C1 segment of cervical spinal cord (tissue), 14 donors: Measurements from ENCODE around the gene ABCG1.

ENCODE experiments used
- DNase-seq, 14 donors: peaks; one replicate each; lab custom pipeline; 2025; lab: John Stamatoyannopoulos, UW

The ABCG1 gene

DNA sequence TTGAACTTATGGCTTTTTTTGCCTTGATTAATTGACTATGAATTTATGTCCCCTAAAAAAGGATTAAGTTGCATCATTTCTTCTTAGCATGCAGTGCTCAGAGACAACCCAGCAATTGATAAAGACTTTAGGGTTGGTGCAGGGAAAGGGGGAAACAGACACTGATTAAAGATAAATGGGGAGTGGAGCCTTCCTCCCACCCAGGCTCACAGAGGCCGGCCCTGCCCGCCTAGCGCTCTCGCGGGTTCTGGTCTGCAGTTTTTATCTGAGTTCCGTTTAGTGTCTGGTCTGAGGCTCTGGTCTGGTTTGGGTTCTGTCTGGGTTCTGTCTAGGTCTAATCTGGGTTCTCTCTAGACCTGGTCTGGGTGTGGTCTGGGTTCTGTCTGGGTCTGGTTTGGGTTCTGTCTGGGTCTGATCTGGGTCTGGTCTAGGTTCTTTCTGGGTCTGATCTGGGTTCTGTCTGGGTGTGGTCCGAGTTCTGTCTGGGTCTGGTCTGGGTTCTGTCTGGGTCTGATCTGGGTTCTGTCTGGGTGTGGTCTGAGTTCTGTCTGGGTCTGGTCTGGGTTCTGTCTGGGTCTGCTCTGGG is 48.1 kb downstream of the ABCG1 start:
- no peak for DNase-seq

DNA sequence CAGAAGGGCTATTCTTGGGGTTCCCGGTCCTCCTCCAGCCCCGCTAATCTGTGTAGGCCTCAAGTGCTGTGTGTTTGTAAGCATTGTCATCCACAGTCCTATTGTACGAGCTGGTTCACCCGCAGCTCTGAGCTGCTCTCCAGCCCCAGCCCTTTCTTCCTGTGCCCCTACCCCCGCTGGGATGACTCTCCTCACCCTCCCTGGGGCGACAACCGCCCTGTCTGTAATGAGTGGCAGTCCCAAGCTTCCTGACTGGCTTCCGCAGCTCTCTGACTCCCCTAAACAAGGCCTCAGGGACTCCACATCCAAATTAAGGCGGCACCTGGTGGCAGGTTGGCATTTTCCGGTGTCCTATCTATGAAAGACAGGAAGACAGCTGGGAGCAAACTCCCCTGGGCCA is 50.4 kb downstream of the ABCG1 start:
- no peak for DNase-seq

GRCh38 chr21:42271065-42271464 is 52.1 kb downstream of the ABCG1 start:
- no peak for DNase-seq

DNA sequence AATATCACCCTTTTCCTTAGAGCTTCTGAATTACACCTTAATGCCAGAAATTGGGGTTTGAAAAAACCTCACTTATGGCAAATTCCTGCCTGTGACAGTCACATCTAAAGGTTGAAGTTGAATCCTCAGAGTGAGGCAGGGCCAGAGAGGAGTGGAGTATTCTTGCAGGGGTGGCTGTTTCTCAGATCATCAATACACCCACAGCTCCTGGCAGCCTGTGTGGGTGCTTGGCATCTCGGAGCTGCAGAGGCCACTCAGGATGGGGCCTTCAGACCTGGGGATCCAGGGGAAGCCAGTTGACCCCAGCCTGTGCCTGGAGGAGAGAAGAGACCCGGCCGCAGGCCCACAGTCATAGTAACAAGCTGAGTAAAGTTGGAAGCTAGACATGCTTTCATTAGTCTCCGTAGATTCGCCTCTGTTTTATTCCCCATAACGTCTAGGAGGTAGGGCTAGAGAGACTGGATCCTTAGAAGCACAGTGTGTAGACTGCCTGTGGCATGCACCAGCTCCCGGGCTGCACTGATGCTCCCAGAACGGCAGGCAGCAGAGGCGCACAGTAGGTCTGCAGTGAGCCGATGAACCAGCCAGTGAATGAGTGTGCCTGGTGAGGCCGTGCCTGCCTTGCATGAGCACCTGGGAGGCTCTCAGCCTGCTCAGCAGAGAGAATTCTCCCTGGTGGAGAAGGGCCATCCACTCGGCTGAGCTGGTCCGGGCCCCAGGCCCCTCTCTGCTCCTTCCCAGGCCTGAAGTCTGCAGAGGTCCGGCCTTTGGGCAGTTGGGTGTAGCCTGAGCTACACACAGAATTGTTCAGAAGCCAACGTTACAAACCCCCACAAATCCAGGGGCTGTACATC is 53.4 kb downstream of the ABCG1 start:
- DNase-seq = no peak

- DNase-seq = no peak
Measured at GRCh38 chr21:42272984-42273600, 54.2 kb downstream of the ABCG1 start.

- no peak for DNase-seq
Measured at GRCh38 chr21:42276076-42276475, 57.1 kb downstream of the ABCG1 start.

- DNase-seq = peak in 1 of 14 donors; percentile 13
Measured at GRCh38 chr21:42276526-42277154, 57.7 kb downstream of the ABCG1 start.

GRCh38 chr21:42277593-42277992 is 58.7 kb downstream of the ABCG1 start:
- DNase-seq = no peak

DNA sequence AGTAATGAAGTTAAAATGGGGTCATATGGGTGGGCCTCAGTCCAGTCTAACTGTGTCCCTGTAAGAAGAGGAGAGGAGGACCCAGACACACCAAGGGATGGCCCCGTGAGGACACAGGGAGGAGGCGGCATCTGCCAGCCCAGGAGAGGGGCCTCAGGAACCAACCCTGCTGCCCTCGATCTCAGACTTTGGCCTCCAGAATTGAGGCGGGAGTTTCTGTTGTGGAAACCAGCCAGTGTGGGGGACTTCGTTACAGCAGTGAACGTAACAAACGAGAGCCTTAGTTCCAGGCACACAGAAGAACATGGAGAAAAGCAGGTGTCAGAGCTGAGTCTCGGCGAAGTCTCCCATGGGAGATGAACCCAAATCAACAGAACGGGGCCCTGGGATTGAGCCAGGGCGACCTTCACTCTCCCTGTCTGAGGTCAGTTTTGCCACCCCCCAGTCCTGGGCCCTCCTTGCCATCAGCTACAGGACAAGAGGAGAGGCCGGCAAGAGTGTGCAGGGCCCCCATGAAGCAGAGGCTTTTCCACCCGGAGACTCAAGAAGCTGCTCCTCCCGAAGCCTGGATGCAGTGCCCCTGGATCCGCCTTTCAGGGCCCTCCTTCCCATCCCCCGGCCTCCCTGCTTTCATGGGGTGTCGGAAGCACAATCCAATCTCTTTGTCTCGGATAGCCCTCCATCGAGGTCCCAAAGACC is 59.7 kb downstream of the ABCG1 start:
- DNase-seq = no peak

GRCh38 chr21:42279341-42279871 is 60.5 kb downstream of the ABCG1 start:
- peak in 1 of 14 donors; percentile 19 for DNase-seq

DNA sequence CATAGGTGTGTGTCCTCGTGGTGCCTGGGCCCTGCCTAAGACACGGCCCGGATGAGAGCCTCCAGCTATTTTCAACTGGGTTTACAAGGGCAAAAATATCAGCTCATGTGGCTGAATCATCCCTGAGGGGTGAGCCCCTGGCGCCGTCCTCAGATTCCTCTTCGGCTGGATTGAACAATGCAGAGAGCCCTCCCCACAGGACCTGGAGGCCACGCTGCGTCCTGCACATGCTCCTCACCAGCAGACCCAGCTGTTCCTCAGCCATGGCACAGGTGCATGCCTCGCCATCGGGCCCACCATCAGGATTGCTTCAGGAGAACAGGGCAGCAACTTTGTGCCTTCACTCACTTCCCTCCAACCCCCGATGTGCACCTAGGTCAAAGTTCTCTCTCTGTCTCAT is 60.9 kb downstream of the ABCG1 start:
- DNase-seq = no peak

DNA sequence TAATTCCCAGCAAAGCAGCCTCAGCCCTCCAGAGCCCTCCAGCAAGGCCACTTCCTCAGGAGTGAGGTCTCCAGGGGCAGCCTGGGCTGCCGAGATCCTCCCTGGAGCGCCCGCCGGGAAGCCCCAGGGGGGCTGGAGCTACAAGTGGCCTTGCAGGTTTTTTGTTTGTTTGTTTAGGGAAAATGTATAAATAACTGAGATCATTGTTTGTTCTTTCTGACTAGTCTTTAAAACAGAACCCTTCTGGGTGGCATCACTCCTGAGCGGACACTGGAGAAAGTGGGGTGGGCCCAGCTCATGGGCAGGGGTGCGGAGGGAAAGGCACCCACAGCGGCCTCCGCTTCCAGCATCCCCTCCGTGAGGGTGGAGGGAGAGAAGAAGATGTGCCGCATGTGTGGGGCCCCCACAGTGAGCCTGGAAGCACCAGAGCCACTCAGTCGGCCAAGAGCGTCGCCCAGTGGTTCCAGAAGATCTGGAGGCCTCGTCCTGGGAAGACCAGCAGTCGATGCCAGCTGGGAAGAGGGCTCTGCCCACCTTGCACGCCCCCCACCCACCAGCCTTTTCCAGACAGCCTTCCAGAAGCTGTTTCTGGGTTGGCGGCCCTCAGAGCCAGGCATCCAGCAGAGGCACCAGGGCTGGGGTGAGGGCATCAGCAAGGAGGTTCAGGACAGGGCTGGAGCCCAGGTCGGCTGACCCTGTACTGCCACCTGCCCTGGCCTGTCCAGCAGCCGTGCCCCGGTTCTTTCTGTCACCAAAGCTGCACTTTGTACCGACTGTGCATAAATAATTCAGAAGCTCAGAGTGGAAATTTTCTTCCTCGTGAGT is 61.6 kb downstream of the ABCG1 start:
- no peak for DNase-seq

DNA sequence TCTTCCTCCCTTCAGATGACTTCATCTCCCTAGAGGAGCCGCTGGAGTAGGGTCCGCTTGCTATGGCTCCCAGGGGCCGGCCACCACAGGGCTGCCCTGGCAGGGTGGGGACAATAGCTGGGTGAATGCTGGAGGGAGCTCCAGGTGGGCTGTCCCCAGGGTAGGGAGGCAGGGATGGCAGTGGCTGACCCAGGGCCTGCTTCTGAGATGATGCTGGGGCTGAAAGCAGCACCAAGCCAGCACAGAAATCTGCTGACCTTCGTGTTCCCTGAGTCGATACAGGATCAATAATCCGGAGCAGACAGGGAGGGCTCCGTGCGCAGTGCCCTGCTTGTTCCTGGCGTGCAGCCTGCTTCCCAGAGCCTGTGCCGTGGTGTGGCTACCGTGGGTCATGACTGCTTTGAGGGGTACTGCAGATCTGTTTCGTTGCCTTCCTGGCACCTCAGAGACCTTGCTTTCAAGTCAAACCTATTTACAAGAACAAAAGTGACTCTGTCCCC is 62.3 kb downstream of the ABCG1 start:
- DNase-seq = no peak

GRCh38 chr21:42282021-42282420 is 63.1 kb downstream of the ABCG1 start:
- DNase-seq = no peak

GRCh38 chr21:42282715-42283114 is 63.8 kb downstream of the ABCG1 start:
- DNase-seq = no peak

- no peak for DNase-seq
Measured at GRCh38 chr21:42285569-42286245, 66.8 kb downstream of the ABCG1 start.

- no peak for DNase-seq
Measured at GRCh38 chr21:42286416-42286815, 67.5 kb downstream of the ABCG1 start.

DNA sequence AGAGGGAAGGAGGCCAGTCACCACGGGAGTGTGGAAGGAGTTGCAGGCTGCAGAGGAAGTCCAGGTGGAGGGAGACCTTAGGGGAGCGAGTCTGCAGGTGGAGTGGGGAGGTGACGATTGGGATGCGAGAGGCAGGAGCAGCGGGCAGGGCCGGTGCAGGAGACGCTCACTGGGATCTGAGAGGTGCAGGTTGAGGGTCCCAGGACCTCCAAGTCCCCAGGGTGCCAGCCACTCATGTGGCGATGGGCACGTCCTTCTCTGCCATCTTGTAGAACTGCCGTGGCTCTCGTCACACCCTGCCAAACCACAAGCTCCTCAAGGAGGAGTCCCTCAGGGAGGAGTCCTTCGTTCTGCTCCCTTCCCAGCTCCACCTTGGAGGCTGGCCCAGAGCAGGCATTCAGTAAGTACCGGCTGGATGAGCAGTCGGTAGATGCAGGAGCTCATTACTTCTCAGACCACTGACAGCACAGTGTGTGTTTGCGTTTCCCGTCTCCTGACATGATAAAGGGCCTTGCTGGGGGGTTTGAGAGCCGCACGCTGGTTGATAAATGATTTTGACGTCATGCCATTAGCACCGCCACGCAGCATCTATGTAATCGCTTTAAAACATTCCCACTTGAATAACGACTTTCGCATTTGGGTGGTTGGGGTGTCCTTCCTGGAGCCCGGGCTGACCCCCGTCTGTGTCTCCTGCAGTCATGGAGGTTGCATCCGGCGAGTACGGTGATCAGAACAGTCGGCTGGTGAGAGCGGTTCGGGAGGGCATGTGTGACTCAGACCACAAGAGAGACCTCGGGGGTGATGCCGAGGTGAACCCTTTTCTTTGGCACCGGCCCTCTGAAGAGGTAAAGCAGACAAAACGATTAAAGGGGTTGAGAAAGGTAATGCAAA is 68.5 kb downstream of the ABCG1 start:
- no peak for DNase-seq

GRCh38 chr21:42288962-42289361 is 70.0 kb downstream of the ABCG1 start:
- no peak for DNase-seq
